ENCODE data around the gene PEAR1. TPM values are rescaled to one million over a fixed set of nuclear protein-coding genes. Genes with fewer than 3 reads are reported as not detected.

Gene PEAR1
- total RNA-seq, 1 experiment from 2014 or later, result 10.8 TPM

DNA sequence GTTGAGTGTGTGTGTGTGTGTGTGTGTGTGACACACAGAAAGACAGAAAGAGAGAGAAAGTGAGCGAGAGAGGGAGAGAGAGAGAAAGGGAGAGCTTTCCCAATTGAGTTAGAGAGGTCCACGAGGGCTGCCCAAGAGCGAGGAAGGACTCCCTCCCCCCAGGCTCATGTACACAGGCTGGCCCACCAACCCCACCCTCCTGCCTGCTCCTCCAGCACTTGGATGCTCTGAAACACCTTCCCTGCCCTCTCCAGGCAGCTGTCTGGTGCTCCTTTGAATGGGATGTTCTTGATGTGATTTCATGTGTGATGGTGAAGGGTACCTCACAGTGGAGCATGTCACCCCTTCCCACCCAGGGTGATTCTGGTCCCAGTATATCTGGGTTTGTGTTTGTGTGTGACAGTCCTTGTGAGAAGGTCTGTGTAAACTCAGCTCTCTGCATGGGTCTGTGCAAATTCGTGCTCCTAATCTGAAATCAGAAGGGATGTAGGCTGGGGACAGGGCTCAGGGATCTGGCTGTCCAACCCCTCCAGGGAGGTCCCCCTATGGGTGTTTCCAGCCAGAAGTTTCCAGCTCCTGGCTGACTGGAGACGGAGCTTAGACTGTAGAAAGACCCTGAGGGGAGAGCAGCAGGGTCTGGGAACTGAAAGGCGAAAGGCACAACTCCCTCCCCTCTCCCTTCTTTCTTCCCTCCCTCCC lies 6.8 kb upstream of the PEAR1 start:
- Histone ChIP-seq H4K20me1 (ENCODE audit: insufficient read depth) (no peaks in the 10 kb centered on the region), H3K4me1 (ENCODE audit: control insufficient read depth in 1 of 2, insufficient read depth in 2 of 2, low read length in 2 of 2) (peaks cover 0 to 18% of the 10 kb centered on the region in 2 experiments; a peak in 2 of 4 replicates), H3K4me3 (replicated peaks in 1 of 2; ENCODE audit: low read depth in 1 of 2, low read length in 2 of 2) (no peak overlapping the region), H3K9ac (ENCODE audit: low read length) (no peak overlapping the region), H3K27ac (ENCODE audit: low read depth, low read length) (no peak overlapping the region), H3K9me3 (ENCODE audit: control insufficient read depth in 1 of 2, insufficient read depth in 1 of 2, low read depth in 1 of 2, low read length in 2 of 2) (no peaks in the 10 kb centered on the region), H3K36me3 (ENCODE audit: control insufficient read depth in 1 of 2, insufficient read depth in 2 of 2, low read length in 2 of 2) (no peaks in the 10 kb centered on the region), H3K9me2 (ENCODE audit: insufficient read depth) (no peaks in the 10 kb centered on the region), H3K4me2 (ENCODE audit: low read length) (no peak overlapping the region), H3K79me2 (ENCODE audit: insufficient read depth, low read length) (no peaks in the 10 kb centered on the region), H2AFZ (ENCODE audit: low read depth, low read length, poor library complexity, severe bottlenecking) (no peak overlapping the region), H3K27me3 (ENCODE audit: insufficient read depth, low read length) (no peaks in the 10 kb centered on the region)
- no peak for TF ChIP-seq EZH2phosphoT487 (IDR thresholded peaks at IDR 0.05; ENCODE audit: borderline replicate concordance)
- TF ChIP-seq EZH2 (IDR thresholded peaks at IDR 0.05), result no peak
- no peak for TF ChIP-seq POLR2AphosphoS5 (IDR thresholded peaks at IDR 0.05; ENCODE audit: low read depth, low read length)
- TF ChIP-seq YY1 (IDR thresholded peaks at IDR 0.05; ENCODE audit: extremely low read depth, insufficient replicate concordance, low read depth, low read length), result no peak
- no peak for TF ChIP-seq ZFX (IDR thresholded peaks at IDR 0.05)
- TF ChIP-seq SIN3A (IDR thresholded peaks at IDR 0.05; ENCODE audit: low read depth), result no peak
- TF ChIP-seq, protein P1, sequence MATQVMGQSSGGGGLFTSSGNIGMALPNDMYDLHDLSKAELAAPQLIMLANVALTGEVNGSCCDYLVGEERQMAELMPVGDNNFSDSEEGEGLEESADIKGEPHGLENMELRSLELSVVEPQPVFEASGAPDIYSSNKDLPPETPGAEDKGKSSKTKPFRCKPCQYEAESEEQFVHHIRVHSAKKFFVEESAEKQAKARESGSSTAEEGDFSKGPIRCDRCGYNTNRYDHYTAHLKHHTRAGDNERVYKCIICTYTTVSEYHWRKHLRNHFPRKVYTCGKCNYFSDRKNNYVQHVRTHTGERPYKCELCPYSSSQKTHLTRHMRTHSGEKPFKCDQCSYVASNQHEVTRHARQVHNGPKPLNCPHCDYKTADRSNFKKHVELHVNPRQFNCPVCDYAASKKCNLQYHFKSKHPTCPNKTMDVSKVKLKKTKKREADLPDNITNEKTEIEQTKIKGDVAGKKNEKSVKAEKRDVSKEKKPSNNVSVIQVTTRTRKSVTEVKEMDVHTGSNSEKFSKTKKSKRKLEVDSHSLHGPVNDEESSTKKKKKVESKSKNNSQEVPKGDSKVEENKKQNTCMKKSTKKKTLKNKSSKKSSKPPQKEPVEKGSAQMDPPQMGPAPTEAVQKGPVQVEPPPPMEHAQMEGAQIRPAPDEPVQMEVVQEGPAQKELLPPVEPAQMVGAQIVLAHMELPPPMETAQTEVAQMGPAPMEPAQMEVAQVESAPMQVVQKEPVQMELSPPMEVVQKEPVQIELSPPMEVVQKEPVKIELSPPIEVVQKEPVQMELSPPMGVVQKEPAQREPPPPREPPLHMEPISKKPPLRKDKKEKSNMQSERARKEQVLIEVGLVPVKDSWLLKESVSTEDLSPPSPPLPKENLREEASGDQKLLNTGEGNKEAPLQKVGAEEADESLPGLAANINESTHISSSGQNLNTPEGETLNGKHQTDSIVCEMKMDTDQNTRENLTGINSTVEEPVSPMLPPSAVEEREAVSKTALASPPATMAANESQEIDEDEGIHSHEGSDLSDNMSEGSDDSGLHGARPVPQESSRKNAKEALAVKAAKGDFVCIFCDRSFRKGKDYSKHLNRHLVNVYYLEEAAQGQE (IDR thresholded peaks at IDR 0.05; ENCODE audit: low read depth), result no peak
- TF ChIP-seq SRF (IDR thresholded peaks at IDR 0.05; ENCODE audit: low read depth), result no peak
- no peak for TF ChIP-seq ELF1 (IDR thresholded peaks at IDR 0.05; ENCODE audit: borderline replicate concordance, low read depth)
- TF ChIP-seq, protein P2, sequence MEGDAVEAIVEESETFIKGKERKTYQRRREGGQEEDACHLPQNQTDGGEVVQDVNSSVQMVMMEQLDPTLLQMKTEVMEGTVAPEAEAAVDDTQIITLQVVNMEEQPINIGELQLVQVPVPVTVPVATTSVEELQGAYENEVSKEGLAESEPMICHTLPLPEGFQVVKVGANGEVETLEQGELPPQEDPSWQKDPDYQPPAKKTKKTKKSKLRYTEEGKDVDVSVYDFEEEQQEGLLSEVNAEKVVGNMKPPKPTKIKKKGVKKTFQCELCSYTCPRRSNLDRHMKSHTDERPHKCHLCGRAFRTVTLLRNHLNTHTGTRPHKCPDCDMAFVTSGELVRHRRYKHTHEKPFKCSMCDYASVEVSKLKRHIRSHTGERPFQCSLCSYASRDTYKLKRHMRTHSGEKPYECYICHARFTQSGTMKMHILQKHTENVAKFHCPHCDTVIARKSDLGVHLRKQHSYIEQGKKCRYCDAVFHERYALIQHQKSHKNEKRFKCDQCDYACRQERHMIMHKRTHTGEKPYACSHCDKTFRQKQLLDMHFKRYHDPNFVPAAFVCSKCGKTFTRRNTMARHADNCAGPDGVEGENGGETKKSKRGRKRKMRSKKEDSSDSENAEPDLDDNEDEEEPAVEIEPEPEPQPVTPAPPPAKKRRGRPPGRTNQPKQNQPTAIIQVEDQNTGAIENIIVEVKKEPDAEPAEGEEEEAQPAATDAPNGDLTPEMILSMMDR (IDR thresholded peaks at IDR 0.05 in 2 of 3, conservative IDR thresholded peaks at IDR 0.05 in 1 of 3; ENCODE audit: borderline replicate concordance in 1 of 3, insufficient read depth in 1 of 3, low read depth in 2 of 3, low read length in 2 of 3), result no peak
- TF ChIP-seq FOSL1 (IDR thresholded peaks at IDR 0.05; ENCODE audit: low read depth), result no peak
- no peak for TF ChIP-seq POLR2A (IDR thresholded peaks at IDR 0.05; ENCODE audit: borderline replicate concordance, extremely low read depth, insufficient read depth, insufficient read length)
- TF ChIP-seq CEBPB (IDR thresholded peaks at IDR 0.05; ENCODE audit: low read depth), result no peak
- TF ChIP-seq, protein P3, sequence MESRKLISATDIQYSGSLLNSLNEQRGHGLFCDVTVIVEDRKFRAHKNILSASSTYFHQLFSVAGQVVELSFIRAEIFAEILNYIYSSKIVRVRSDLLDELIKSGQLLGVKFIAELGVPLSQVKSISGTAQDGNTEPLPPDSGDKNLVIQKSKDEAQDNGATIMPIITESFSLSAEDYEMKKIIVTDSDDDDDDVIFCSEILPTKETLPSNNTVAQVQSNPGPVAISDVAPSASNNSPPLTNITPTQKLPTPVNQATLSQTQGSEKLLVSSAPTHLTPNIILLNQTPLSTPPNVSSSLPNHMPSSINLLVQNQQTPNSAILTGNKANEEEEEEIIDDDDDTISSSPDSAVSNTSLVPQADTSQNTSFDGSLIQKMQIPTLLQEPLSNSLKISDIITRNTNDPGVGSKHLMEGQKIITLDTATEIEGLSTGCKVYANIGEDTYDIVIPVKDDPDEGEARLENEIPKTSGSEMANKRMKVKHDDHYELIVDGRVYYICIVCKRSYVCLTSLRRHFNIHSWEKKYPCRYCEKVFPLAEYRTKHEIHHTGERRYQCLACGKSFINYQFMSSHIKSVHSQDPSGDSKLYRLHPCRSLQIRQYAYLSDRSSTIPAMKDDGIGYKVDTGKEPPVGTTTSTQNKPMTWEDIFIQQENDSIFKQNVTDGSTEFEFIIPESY (IDR thresholded peaks at IDR 0.05; ENCODE audit: extremely low read depth, insufficient replicate concordance, low read length), result no peak
- TF ChIP-seq RAD21 (IDR thresholded peaks at IDR 0.05; ENCODE audit: low read depth), result no peak
- TF ChIP-seq, protein P4, sequence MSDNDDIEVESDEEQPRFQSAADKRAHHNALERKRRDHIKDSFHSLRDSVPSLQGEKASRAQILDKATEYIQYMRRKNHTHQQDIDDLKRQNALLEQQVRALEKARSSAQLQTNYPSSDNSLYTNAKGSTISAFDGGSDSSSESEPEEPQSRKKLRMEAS (IDR thresholded peaks at IDR 0.05), result no peak
- no peak for TF ChIP-seq TCF7L2 (IDR thresholded peaks at IDR 0.05; ENCODE audit: borderline replicate concordance, extremely low read depth, insufficient read depth, insufficient read length)
- TF ChIP-seq ZNF274 (IDR thresholded peaks at IDR 0.05; ENCODE audit: low read depth, low read length), result no peak
- TF ChIP-seq, protein P5, sequence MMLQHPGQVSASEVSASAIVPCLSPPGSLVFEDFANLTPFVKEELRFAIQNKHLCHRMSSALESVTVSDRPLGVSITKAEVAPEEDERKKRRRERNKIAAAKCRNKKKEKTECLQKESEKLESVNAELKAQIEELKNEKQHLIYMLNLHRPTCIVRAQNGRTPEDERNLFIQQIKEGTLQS (IDR thresholded peaks at IDR 0.05), result no peak
- BruUV-seq (replicated peaks), result no TSS peak
- POLR2A ChIA-PET, result no interaction called here
- RAD21 ChIA-PET (ENCODE audit: low non-redundant PET in 1 of 2, low total read pairs in 2 of 2, uncharacterized antibody in 2 of 2, unreplicated experiment in 2 of 2), result interaction anchor here in 1 of 2 experiments (0.6 kb wide), 1 partner anchor 88 kb away, joined by 6 read pairs; no protein-coding TSS in a partner anchor
- intact Hi-C loops (cut with micrococcal nuclease), result no loop called here
- CTCF ChIA-PET, result interaction anchor here (0.9 to 2.0 kb wide), 3 partner anchors 41 to 160 kb away, joined by 3 to 9 read pairs (median 5); no protein-coding TSS in a partner anchor
- no peak for ATAC-seq
- DNase-seq (ENCODE audit: low read depth, low spot score), result no peak
